Nephron (organoid): ENCODE results near the gene AHNAK.

Experiments used
- H3K27ac Mint-ChIP-seq, 3 experiments: 2 replicates each; pipeline ENCODE4 v1.8.0; 2020; ENCODE audit warnings: mixed read lengths in 3 of 3, mild to moderate bottlenecking in 2 of 3, moderate library complexity in 1 of 3
- H3K27me3 Mint-ChIP-seq: 2 replicates; pipeline ENCODE4 v1.8.0; 2021; ENCODE audit warnings: low read depth, mild to moderate bottlenecking, moderate library complexity, mixed read lengths
- H3K36me3 Mint-ChIP-seq: 2 replicates; pipeline ENCODE4 v1.8.0; 2020; ENCODE audit warnings: low read depth, mixed read lengths
- H3K4me1 Mint-ChIP-seq: 2 replicates; pipeline ENCODE4 v1.8.0; 2020; ENCODE audit warnings: mixed read lengths
- H3K4me3 Mint-ChIP-seq, 3 experiments: 2 replicates each; pipeline ENCODE4 v1.8.0; 2020; ENCODE audit warnings: mild to moderate bottlenecking in 3 of 3, mixed read lengths in 3 of 3, moderate library complexity in 2 of 3
- H3K9me3 Mint-ChIP-seq: 2 replicates; pipeline ENCODE4 v1.8.0; 2020; ENCODE audit warnings: mixed read lengths
- CTCF ChIP-seq, 3 experiments: fragments of 200-600 bp; sonication (generic); IDR thresholded peaks; one replicate each; pipeline ENCODE4 v1.5.0; 2021; ENCODE audit warnings: antibody characterized with exemption in 3 of 3; ENCODE audit not compliant: unreplicated experiment in 3 of 3

AHNAK gene

DNA sequence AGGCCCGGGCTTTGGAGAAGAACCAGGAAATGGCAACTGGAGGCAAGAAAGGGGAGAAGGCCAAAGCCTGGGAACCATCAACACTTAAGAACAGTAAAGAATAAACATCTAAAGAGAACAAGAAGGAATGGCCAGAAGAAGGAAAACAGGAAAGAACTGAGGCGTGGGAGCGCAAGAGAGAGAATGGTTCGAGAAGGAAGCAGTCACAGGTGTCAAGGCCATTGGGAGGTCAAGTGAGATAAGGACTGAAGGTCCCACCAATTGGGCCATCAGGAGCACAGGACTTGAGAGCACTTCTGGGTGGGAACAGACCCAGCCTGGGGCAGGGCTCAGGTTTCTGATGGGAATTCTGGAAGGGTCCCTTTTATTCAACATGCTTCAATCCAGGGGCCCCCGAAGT, 128.5 kb downstream of the AHNAK start:
- H3K27me3 Mint-ChIP-seq = no peaks in the 10 kb centered on the region
- no peak overlapping the region for H3K4me3 Mint-ChIP-seq
- peaks cover 39% of the 10 kb centered on the region for H3K4me1 Mint-ChIP-seq
- peak overlapping the region; percentile 52 to 88 (median 88) for H3K27ac Mint-ChIP-seq
- TF ChIP-seq CTCF (IDR thresholded peaks at IDR 0.05; ENCODE audit: unreplicated experiment in 3 of 3) = no peak
- H3K9me3 Mint-ChIP-seq = no peaks in the 10 kb centered on the region
- no peaks in the 10 kb centered on the region for H3K36me3 Mint-ChIP-seq

GRCh38 chr11:62416596-62416995, 130.0 kb downstream of the AHNAK start:
- Mint-ChIP-seq H3K27me3 (no peaks in the 10 kb centered on the region), H3K36me3 (no peaks in the 10 kb centered on the region), H3K9me3 (no peaks in the 10 kb centered on the region), H3K4me3 (no peak overlapping the region), H3K4me1 (peaks cover 26% of the 10 kb centered on the region), H3K27ac (peak overlapping the region; percentile 5 to 19 (median 13))
- no peak for TF ChIP-seq CTCF (IDR thresholded peaks at IDR 0.05; ENCODE audit: unreplicated experiment in 3 of 3)

- Mint-ChIP-seq H3K4me3 (no peak overlapping the region), H3K4me1 (peaks cover 8% of the 10 kb centered on the region), H3K27me3 (no peaks in the 10 kb centered on the region), H3K36me3 (no peaks in the 10 kb centered on the region), H3K27ac (peak overlapping the region in 2 of 3 experiments; percentile 31 to 37), H3K9me3 (no peaks in the 10 kb centered on the region)
- no peak for TF ChIP-seq CTCF (IDR thresholded peaks at IDR 0.05; ENCODE audit: unreplicated experiment in 3 of 3)
These were observed 133.4 kb downstream of the AHNAK start for GRCh38 chr11:62413060-62413696.

- no peaks in the 10 kb centered on the region for H3K9me3 Mint-ChIP-seq
- peak overlapping the region in 1 of 3 experiments; percentile 23 for H3K27ac Mint-ChIP-seq
- no peaks in the 10 kb centered on the region for H3K36me3 Mint-ChIP-seq
- H3K4me1 Mint-ChIP-seq = no peaks in the 10 kb centered on the region
- no peak for TF ChIP-seq CTCF (IDR thresholded peaks at IDR 0.05; ENCODE audit: unreplicated experiment in 3 of 3)
- H3K27me3 Mint-ChIP-seq = no peaks in the 10 kb centered on the region
- no peak overlapping the region for H3K4me3 Mint-ChIP-seq
These were observed 135.1 kb downstream of the AHNAK start for GRCh38 chr11:62411524-62411923.

- H3K27ac Mint-ChIP-seq = peak overlapping the region in 1 of 3 experiments; percentile 23
- no peaks in the 10 kb centered on the region for H3K27me3 Mint-ChIP-seq
- no peak for TF ChIP-seq CTCF (IDR thresholded peaks at IDR 0.05; ENCODE audit: unreplicated experiment in 3 of 3)
- peaks cover 4% of the 10 kb centered on the region for H3K4me1 Mint-ChIP-seq
- H3K4me3 Mint-ChIP-seq = no peak overlapping the region
- H3K9me3 Mint-ChIP-seq = no peaks in the 10 kb centered on the region
- H3K36me3 Mint-ChIP-seq = no peaks in the 10 kb centered on the region
These were observed 135.6 kb downstream of the AHNAK start for GRCh38 chr11:62410972-62411371.

DNA sequence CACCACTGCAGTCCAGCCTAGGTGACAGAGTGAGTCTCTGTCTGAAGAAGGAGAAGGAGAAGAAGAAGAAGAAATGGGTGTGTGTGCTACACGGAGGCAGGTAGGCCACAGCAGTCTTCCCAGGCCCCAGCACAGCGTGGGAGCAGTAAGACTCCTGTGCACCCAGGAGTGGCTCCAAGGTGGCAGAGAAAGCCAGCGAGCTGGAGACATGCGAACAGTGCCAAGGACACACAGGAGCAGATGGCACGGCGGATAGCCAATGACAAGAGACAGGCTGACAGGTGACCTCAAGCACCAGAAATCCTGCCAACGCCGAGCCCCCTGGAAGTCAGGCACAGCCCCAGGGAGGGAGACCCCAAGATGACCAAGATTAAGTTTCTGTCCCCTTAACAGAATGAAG, 136.8 kb downstream of the AHNAK start:
- Mint-ChIP-seq H3K9me3 (no peaks in the 10 kb centered on the region), H3K36me3 (no peaks in the 10 kb centered on the region), H3K4me1 (peaks cover 11% of the 10 kb centered on the region), H3K27ac (no peak overlapping the region), H3K4me3 (no peak overlapping the region), H3K27me3 (no peaks in the 10 kb centered on the region)
- TF ChIP-seq CTCF (IDR thresholded peaks at IDR 0.05; ENCODE audit: unreplicated experiment in 3 of 3) = no peak
